HG03520 (cell line): ENCODE results near the gene TMEM179.

Experiments
- ATAC-seq: cut with Tn5 transposase; IDR thresholded peaks from one replicate; pipeline ENCODE4 v1.9.1; 2021; ENCODE audit warnings: mild to moderate bottlenecking, moderate library complexity; ENCODE audit not compliant: unreplicated experiment

The TMEM179 gene

GRCh38 chr14:104573930-104574329, 30.6 kb downstream of the TMEM179 start:
- ATAC-seq, result no peak

- ATAC-seq, result no peak
Observed at GRCh38 chr14:104572668-104573067, 31.9 kb downstream of the TMEM179 start.

GRCh38 chr14:104572024-104572626, 32.4 kb downstream of the TMEM179 start:
- ATAC-seq, result no peak

GRCh38 chr14:104571246-104571645, 33.3 kb downstream of the TMEM179 start:
- no peak for ATAC-seq

GRCh38 chr14:104569435-104569834, 35.1 kb downstream of the TMEM179 start:
- ATAC-seq, result no peak

GRCh38 chr14:104568620-104569019, 36.0 kb downstream of the TMEM179 start:
- no peak for ATAC-seq

- ATAC-seq, result no peak
Observed at GRCh38 chr14:104567957-104568225, 36.7 kb downstream of the TMEM179 start.

- no peak for ATAC-seq
Observed at GRCh38 chr14:104567141-104567956, 37.2 kb downstream of the TMEM179 start.

GRCh38 chr14:104564744-104565679, 39.6 kb downstream of the TMEM179 start:
- ATAC-seq, result no peak

- ATAC-seq, result no peak
Observed at GRCh38 chr14:104563742-104564615, 40.6 kb downstream of the TMEM179 start.

- ATAC-seq, result no peak
Observed at GRCh38 chr14:104563191-104563741, 41.3 kb downstream of the TMEM179 start.

- no peak for ATAC-seq
Observed at GRCh38 chr14:104562606-104563005, 42.0 kb downstream of the TMEM179 start.

GRCh38 chr14:104561632-104562495, 42.7 kb downstream of the TMEM179 start:
- ATAC-seq, result no peak

- ATAC-seq, result no peak
Observed at GRCh38 chr14:104561124-104561557, 43.4 kb downstream of the TMEM179 start.

GRCh38 chr14:104560586-104560945, 44.0 kb downstream of the TMEM179 start:
- ATAC-seq, result no peak

GRCh38 chr14:104559804-104560585, 44.6 kb downstream of the TMEM179 start:
- no peak for ATAC-seq

GRCh38 chr14:104559028-104559803, 45.4 kb downstream of the TMEM179 start:
- no peak for ATAC-seq
